ENCODE data around the gene CUEDC2. TPM values are rescaled to one million over a fixed set of nuclear protein-coding genes. Genes with fewer than 3 reads are reported as not detected.

Gene CUEDC2
- total RNA-seq, 1 donor from 2014 or later: 98.5 TPM

- no peak overlapping the region for H3K4me3 ChIP-seq (ENCODE audit: low read depth, low read length)
- no peak for DNase-seq (ENCODE audit: low read depth)
- TF ChIP-seq, protein P1, sequence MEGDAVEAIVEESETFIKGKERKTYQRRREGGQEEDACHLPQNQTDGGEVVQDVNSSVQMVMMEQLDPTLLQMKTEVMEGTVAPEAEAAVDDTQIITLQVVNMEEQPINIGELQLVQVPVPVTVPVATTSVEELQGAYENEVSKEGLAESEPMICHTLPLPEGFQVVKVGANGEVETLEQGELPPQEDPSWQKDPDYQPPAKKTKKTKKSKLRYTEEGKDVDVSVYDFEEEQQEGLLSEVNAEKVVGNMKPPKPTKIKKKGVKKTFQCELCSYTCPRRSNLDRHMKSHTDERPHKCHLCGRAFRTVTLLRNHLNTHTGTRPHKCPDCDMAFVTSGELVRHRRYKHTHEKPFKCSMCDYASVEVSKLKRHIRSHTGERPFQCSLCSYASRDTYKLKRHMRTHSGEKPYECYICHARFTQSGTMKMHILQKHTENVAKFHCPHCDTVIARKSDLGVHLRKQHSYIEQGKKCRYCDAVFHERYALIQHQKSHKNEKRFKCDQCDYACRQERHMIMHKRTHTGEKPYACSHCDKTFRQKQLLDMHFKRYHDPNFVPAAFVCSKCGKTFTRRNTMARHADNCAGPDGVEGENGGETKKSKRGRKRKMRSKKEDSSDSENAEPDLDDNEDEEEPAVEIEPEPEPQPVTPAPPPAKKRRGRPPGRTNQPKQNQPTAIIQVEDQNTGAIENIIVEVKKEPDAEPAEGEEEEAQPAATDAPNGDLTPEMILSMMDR (conservative IDR thresholded peaks at IDR 0.05; ENCODE audit: low read depth, low read length): no peak
Observed at GRCh38 chr10:102470579-102471546, 38.5 kb upstream of the CUEDC2 start.

- H3K4me3 ChIP-seq (ENCODE audit: low read depth, low read length): no peak overlapping the region
- TF ChIP-seq, protein P1 (conservative IDR thresholded peaks at IDR 0.05; ENCODE audit: low read depth, low read length): no peak
- DNase-seq (ENCODE audit: low read depth): no peak
Observed at GRCh38 chr10:102468683-102469082, 36.3 kb upstream of the CUEDC2 start.

DNA sequence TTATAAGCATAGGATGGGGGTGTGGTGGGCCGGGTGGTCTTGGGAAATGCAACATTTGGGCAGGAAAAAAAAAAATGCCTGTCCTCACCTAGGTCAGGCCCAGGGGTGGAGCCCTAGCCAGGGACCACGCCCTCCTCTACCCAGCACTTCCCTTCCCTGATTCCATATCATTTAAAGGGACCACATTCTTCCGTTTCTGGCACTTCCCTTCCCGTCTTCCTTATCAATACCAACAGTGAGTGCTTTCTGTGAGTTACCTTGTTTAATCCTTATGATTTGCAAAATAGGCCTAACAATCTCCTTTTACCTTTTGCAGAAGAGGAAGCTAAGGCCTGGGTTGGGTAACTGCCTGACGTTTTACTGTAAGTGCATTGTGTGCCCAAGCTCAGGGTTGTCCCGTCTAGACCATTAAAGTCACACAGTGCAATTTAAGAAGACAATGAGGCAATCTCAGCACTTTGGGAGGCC is 35.6 kb upstream of the CUEDC2 start:
- H3K4me3 ChIP-seq (ENCODE audit: low read depth, low read length): no peak overlapping the region
- TF ChIP-seq, protein P1 (conservative IDR thresholded peaks at IDR 0.05; ENCODE audit: low read depth, low read length): no peak
- no peak for DNase-seq (ENCODE audit: low read depth)

DNA sequence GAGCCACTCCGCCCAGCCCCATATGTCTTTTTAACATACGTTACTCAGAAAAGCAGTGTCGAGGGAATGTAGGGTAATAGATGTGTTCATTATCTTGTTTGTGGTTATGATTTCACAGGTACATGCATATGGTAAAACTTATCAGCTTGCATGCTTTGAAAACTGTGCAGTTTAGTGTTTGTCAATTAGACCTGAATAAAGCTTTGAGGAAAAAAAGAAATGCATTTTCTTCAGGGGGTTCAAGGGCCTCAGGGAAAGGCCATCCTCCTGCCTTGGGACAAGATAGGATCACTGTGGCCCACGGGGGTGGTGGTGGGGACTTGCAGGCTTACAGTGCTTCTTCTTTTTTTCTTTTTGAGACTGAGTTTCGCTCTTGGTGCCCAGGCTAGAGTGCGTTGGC is 34.9 kb upstream of the CUEDC2 start:
- TF ChIP-seq, protein P1 (conservative IDR thresholded peaks at IDR 0.05; ENCODE audit: low read depth, low read length): no peak
- no peak for DNase-seq (ENCODE audit: low read depth)
- no peak overlapping the region for H3K4me3 ChIP-seq (ENCODE audit: low read depth, low read length)

DNA sequence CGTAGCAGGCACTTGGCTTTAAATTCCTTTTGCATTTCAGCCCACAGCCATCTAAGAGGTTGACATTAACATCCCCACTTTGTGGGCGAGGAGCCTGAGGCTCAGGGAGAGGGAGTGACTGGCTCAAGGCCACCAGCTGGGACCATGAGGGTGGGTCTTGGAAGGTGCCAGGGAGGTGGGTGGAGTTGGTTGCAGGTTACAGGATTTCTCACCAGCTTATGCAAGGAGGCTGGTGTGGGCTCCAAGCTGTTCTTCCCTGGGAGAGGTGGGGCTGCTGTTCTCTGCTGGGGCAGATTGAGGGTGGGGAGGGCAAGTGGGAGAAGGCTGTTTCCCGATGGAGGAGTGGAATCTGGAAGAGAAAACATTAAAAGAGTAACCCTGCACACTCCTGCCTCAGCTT is 33.1 kb upstream of the CUEDC2 start:
- DNase-seq (ENCODE audit: low read depth): no peak
- TF ChIP-seq, protein P1 (conservative IDR thresholded peaks at IDR 0.05; ENCODE audit: low read depth, low read length): no peak
- no peak overlapping the region for H3K4me3 ChIP-seq (ENCODE audit: low read depth, low read length)

GRCh38 chr10:102463983-102464382 is 31.6 kb upstream of the CUEDC2 start:
- no peak overlapping the region for H3K4me3 ChIP-seq (ENCODE audit: low read depth, low read length)
- no peak for DNase-seq (ENCODE audit: low read depth)
- TF ChIP-seq, protein P1 (conservative IDR thresholded peaks at IDR 0.05; ENCODE audit: low read depth, low read length): no peak
